ENCODE results near the gene PTP4A1. TPM values are rescaled to one million over a fixed set of nuclear protein-coding genes. Genes with fewer than 3 reads are reported as not detected.

The PTP4A1 gene
- total and polyA plus RNA-seq, 2 of the 13 experiments (the other 11 are each of a cell fraction or from before 2014, with no cell fraction given): 141 to 376 TPM

GRCh38 chr6:63573899-63574553 lies 1.7 kb downstream of the PTP4A1 start:
- ChIA-PET CTCF (ENCODE audit: low intra/inter-chr PET ratio, low total read pairs) (interaction anchor here (0.7 to 2.9 kb wide), 4 partner anchors 24 to 266 kb away, joined by 3 to 32 read pairs (median 6); no protein-coding TSS in a partner anchor), POLR2A (interaction anchor here (0.8 to 2.9 kb wide), 31 partner anchors 9 to 232 kb away, joined by 3 to 66 read pairs (median 6); partner anchors contain the start of gene PHF3)
- intact Hi-C loops (cut with micrococcal nuclease; ENCODE audit: unreplicated experiment): loop anchor here (1.0 to 2.0 kb wide), 5 partner anchors 47 to 229 kb away; no protein-coding TSS in a partner anchor
- WGBS (ENCODE audit: low lambda C conversion rate): 0% methylated on average over 10 of the region's 10 CpGs
- in situ Hi-C loops (cut with HindIII; ENCODE audit: extremely low pct_ligation_motif_present, low pct_unique_long_range_greater_than_20kb): loop anchor here (5.0 kb wide), 3 partner anchors 57 to 222 kb away; no protein-coding TSS in a partner anchor
- Histone ChIP-seq H3K4me1 (ENCODE audit: insufficient read depth, low read length) (peaks cover 47% of the 10 kb centered on the region), H4K20me1 (ENCODE audit: insufficient read depth, low read length) (peaks cover 53% of the 10 kb centered on the region), H2AFZ (ENCODE audit: low read length) (no peak overlapping the region), H3K9me3 (ENCODE audit: low read length) (no peaks in the 10 kb centered on the region), H3K36me3 (replicated peaks in 1 of 2; ENCODE audit: control insufficient read depth in 1 of 2, insufficient read depth in 2 of 2, low read length in 2 of 2) (peaks cover 8 to 27% of the 10 kb centered on the region in 2 experiments), H3K9ac (ENCODE audit: insufficient read depth, low read depth, low read length) (peak overlapping the region; percentile 99), H3K4me3 (replicated peaks in 1 of 3; ENCODE audit: insufficient read depth in 1 of 3, low read depth in 2 of 3, low read length in 3 of 3) (peak overlapping the region; percentile 78 to 95 (median 89)), H3K79me2 (ENCODE audit: insufficient read depth, low read length) (peaks cover 94% of the 10 kb centered on the region), H3K27ac (ENCODE audit: extremely low read length, insufficient read depth, low read length) (peak overlapping the region; percentile 96), H3K4me2 (ENCODE audit: low read depth, low read length) (peak overlapping the region; percentile 73), H3K27me3 (ENCODE audit: control insufficient read depth in 1 of 2, insufficient read depth in 2 of 2, low read length in 2 of 2) (no peaks in the 10 kb centered on the region; a peak in 1 of 5 replicates)
- TSS peak; percentile 48 for BruUV-seq (replicated peaks)
- DNase-seq (ENCODE audit: low spot score): peak; percentile 87
- FAIRE-seq: no peak
- peak; percentile 33 for ATAC-seq
- TF ChIP-seq AHDC1 (CRISPR knock-in tag; IDR thresholded peaks at IDR 0.05; ENCODE audit: borderline replicate concordance) (peak; percentile 47; the same call in 1 of the 2 replicates), ZNF768 (CRISPR knock-in tag; IDR thresholded peaks at IDR 0.05) (no peak), SPEN (CRISPR knock-in tag; IDR thresholded peaks at IDR 0.05; ENCODE audit: low read depth) (no peak), HNRNPL (IDR thresholded peaks at IDR 0.05; ENCODE audit: low read depth, low read length) (no peak), ZBTB20 (CRISPR knock-in tag; IDR thresholded peaks at IDR 0.05; ENCODE audit: borderline replicate concordance, low read depth) (0 out of 2 replicates have a peak, but pooled peaks have one; percentile 39), CC2D1A (CRISPR knock-in tag; IDR thresholded peaks at IDR 0.05) (0 out of 2 replicates have a peak, but pooled peaks have one; percentile 12), ZNF816 (CRISPR knock-in tag; IDR thresholded peaks at IDR 0.05; ENCODE audit: borderline replicate concordance) (no peak; the same call in 1 of the 2 replicates), ZBTB4 (CRISPR knock-in tag; IDR thresholded peaks at IDR 0.05; ENCODE audit: borderline replicate concordance) (no peak), ZNF251 (CRISPR knock-in tag; IDR thresholded peaks at IDR 0.05) (no peak), PPARG (CRISPR knock-in tag; conservative IDR thresholded peaks at IDR 0.05) (0 out of 2 replicates have a peak, but pooled peaks have one; percentile 45), ZNF3 (CRISPR knock-in tag; IDR thresholded peaks at IDR 0.05) (peak; percentile 33; the same call in 1 of the 2 replicates), ZNF678 (CRISPR knock-in tag; IDR thresholded peaks at IDR 0.05) (no peak)
